GM12891 (cell line): Measurements from ENCODE around the gene SLC26A4.

Source experiments
- PAX5 ChIP-seq: IDR thresholded peaks from 2 replicates; pipeline ENCODE4 v1.6.1; 2011; ENCODE audit warnings: low read length, moderate library complexity, mild to moderate bottlenecking; ENCODE audit not compliant: insufficient read depth, severe bottlenecking
- POLR2A ChIP-seq: IDR thresholded peaks from 2 replicates; pipeline ENCODE4 v1.6.1; 2011; ENCODE audit warnings: low read depth, low read length, control low read depth
- POLR2AphosphoS5 ChIP-seq: IDR thresholded peaks from 2 replicates; pipeline ENCODE4 v1.6.1; 2011; ENCODE audit warnings: low read depth, low read length, control low read depth
- POU2F2 ChIP-seq: IDR thresholded peaks from 2 replicates; pipeline ENCODE4 v1.6.1; 2011; ENCODE audit warnings: low read depth, mild to moderate bottlenecking, control low read depth, low read length, moderate library complexity
- SPI1 ChIP-seq: IDR thresholded peaks from 2 replicates; pipeline ENCODE4 v1.6.1; 2011; ENCODE audit warnings: low read depth, low read length, control low read depth
- TAF1 ChIP-seq: IDR thresholded peaks from 2 replicates; pipeline ENCODE4 v1.6.1; 2011; ENCODE audit warnings: low read depth, low read length, control low read depth

- TF ChIP-seq POLR2A, result no peak
- no peak for TF ChIP-seq POLR2AphosphoS5
- TF ChIP-seq SPI1, result no peak
- no peak for TF ChIP-seq TAF1
- no peak for TF ChIP-seq POU2F2
- no peak for TF ChIP-seq PAX5
Observed at GRCh38 chr7:107712896-107713295, 52.3 kb downstream of the SLC26A4 start.
